Neural cell (in vitro differentiated cells): ENCODE results near the gene OR6C76. TPM values are rescaled to one million over a fixed set of nuclear protein-coding genes. Genes with fewer than 3 reads are reported as not detected.
"Not testable (repeated sequence)": the region's sequence is repeated elsewhere in the genome, so short reads cannot be mapped to it uniquely, and the experiment has no call there.

Experiments
- H2AFZ ChIP-seq: fragments of 200-600, 300-800 bp; sonication (generic), shearing (Covaris generic); 2 replicates; pipeline ENCODE4 v1.6.0; 2014; ENCODE audit warnings: low read depth, mild to moderate bottlenecking, antibody characterized with exemption, low read length, moderate library complexity
- H3F3A ChIP-seq: fragments of 200-600 bp; shearing (Covaris generic); 2 replicates; pipeline ENCODE4 v1.6.1; 2016; ENCODE audit warnings: mild to moderate bottlenecking, moderate library complexity, mixed read lengths, antibody characterized with exemption, low read length; ENCODE audit not compliant: insufficient read depth, poor library complexity, severe bottlenecking
- H3K27ac ChIP-seq: fragments of 200-600, 300-800 bp; sonication (generic), shearing (Covaris generic); 2 replicates; pipeline ENCODE4 v1.5.1; 2014; ENCODE audit warnings: mild to moderate bottlenecking, low read length, moderate library complexity
- H3K27me3 ChIP-seq: fragments of 300-800, 200-600 bp; sonication (generic), shearing (Covaris generic); 2 replicates; pipeline ENCODE4 v1.6.0; 2014; ENCODE audit warnings: mild to moderate bottlenecking, low read depth, low read length, moderate library complexity; ENCODE audit not compliant: insufficient read depth
- H3K36me3 ChIP-seq: fragments of 300-800, 200-600 bp; sonication (generic), shearing (Covaris generic); 2 replicates; pipeline ENCODE4 v1.5.1; 2014; ENCODE audit warnings: mild to moderate bottlenecking, antibody characterized with exemption, low read length, moderate library complexity; ENCODE audit not compliant: insufficient read depth
- H3K4me2 ChIP-seq: fragments of 300-800, 200-600 bp; sonication (generic), shearing (Covaris generic); 2 replicates; pipeline ENCODE4 v1.6.0; 2014; ENCODE audit warnings: mild to moderate bottlenecking, low read length
- H3K4me3 ChIP-seq: fragments of 300-800, 200-600 bp; sonication (generic), shearing (Covaris generic); 2 replicates; pipeline ENCODE4 v1.5.1; 2014; ENCODE audit warnings: mild to moderate bottlenecking, low read length, moderate library complexity
- H3K79me2 ChIP-seq: fragments of 200-600 bp; shearing (Covaris generic); replicated peaks from 2 replicates; pipeline ENCODE4 v1.6.0; 2014; ENCODE audit warnings: mild to moderate bottlenecking, low read length, moderate library complexity; ENCODE audit not compliant: insufficient read depth
- H3K9ac ChIP-seq: fragments of 300-800, 200-600 bp; sonication (generic), shearing (Covaris generic); 2 replicates; pipeline ENCODE4 v1.6.1; 2016; ENCODE audit warnings: mild to moderate bottlenecking, low read length, mixed read lengths
- H3K9me2 ChIP-seq: fragments of 200-600 bp; shearing (Covaris generic); 2 replicates; pipeline ENCODE4 v1.6.1; 2016; ENCODE audit warnings: mild to moderate bottlenecking, low read length, mixed read lengths; ENCODE audit not compliant: insufficient read depth
- H3K9me3 ChIP-seq: fragments of 200-600, 300-800 bp; sonication (generic), shearing (Covaris generic); 2 replicates; pipeline ENCODE4 v1.6.1; 2016; ENCODE audit warnings: mild to moderate bottlenecking, mixed run types, low read length, moderate library complexity, mixed read lengths
- H4K20me1 ChIP-seq: fragments of 200-600 bp; shearing (Covaris generic); 2 replicates; pipeline ENCODE4 v1.6.1; 2016; ENCODE audit warnings: mild to moderate bottlenecking, mixed run types; ENCODE audit not compliant: insufficient read depth
- EP300 ChIP-seq: fragments of 450-650 bp; conservative IDR thresholded peaks from 2 replicates; pipeline ENCODE4 v1.6.1; 2014; ENCODE audit warnings: antibody characterized with exemption, mild to moderate bottlenecking, moderate library complexity; ENCODE audit not compliant: poor library complexity, severe bottlenecking
- EZH2 ChIP-seq: fragments of 200-600, 300-800 bp; shearing (Covaris generic), sonication (generic); IDR thresholded peaks from 2 replicates; pipeline ENCODE4 v1.6.1; 2014; ENCODE audit warnings: antibody characterized with exemption, low read length, borderline replicate concordance, mild to moderate bottlenecking; ENCODE audit not compliant: insufficient read depth, poor library complexity, severe bottlenecking
- MXI1 ChIP-seq: fragments of 450-650 bp; conservative IDR thresholded peaks from 2 replicates; pipeline ENCODE4 v1.6.1; 2014; ENCODE audit warnings: antibody characterized with exemption, mild to moderate bottlenecking; ENCODE audit not compliant: poor library complexity, severe bottlenecking
- POLR2AphosphoS5 ChIP-seq: IDR thresholded peaks from 2 replicates; pipeline ENCODE4 v1.6.1; 2012
- RAD21 ChIP-seq: fragments of 450-650 bp; conservative IDR thresholded peaks from 2 replicates; pipeline ENCODE4 v1.6.1; 2014; ENCODE audit warnings: antibody characterized with exemption, mild to moderate bottlenecking, moderate library complexity
- SMC3 ChIP-seq: fragments of 450-650 bp; conservative IDR thresholded peaks from 2 replicates; pipeline ENCODE4 v1.6.1; 2014; ENCODE audit warnings: antibody characterized with exemption, mild to moderate bottlenecking, moderate library complexity; ENCODE audit not compliant: poor library complexity
- TAF1 ChIP-seq: IDR thresholded peaks from 2 replicates; pipeline ENCODE4 v1.6.1; 2012; ENCODE audit warnings: low read depth
- polyA plus RNA-seq: library from polyadenylated mRNA; depleted of rRNA; stranded (reverse); fragments of >200 nt; gene quantifications from 2 replicates; pipeline ENCODE4 v1.2.3, GENCODE V29; 2014
- TF ChIP-seq, protein P1 (sequence below): fragments of 450-650 bp; IDR thresholded peaks from 2 replicates; pipeline ENCODE4 v1.5.1; 2014; ENCODE audit warnings: antibody characterized with exemption, mild to moderate bottlenecking, moderate library complexity; ENCODE audit not compliant: poor library complexity, severe bottlenecking
- TF ChIP-seq, protein P2 (sequence below): IDR thresholded peaks from 2 replicates; pipeline ENCODE4 v1.6.1; 2012; ENCODE audit warnings: borderline replicate concordance

The OR6C76 gene
- polyA plus RNA-seq, 1 donor from 2014 or later = not detected

DNA sequence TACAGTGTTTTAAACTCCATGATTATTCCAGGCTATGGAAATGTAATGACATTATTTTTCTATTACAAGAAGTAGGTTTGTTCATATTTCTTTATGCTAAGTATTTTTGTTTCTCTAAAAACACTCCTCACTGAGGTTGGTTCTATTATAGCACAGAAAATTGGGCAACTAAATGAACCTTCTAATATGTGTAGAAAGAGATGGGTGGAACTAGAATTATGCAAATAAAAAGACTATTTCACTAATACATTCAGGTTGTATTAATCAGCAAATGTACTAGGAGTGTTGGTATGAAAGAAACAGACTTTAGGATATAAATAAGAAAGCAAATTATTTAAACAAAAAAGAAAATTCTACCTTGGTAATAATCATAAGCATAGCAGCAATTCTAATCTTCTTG, 22.8 kb downstream of the OR6C76 start:
- H3K9me3 ChIP-seq = no peaks in the 10 kb centered on the region
- no peak overlapping the region for H3K9ac ChIP-seq
- no peaks in the 10 kb centered on the region for H3K79me2 ChIP-seq
- no peak overlapping the region for H3K4me3 ChIP-seq
- no peaks in the 10 kb centered on the region for H3F3A ChIP-seq
- no peaks in the 10 kb centered on the region for H3K27me3 ChIP-seq
- no peak for TF ChIP-seq TAF1
- TF ChIP-seq SMC3 = no peak
- no peak for TF ChIP-seq EP300
- TF ChIP-seq, protein P1, sequence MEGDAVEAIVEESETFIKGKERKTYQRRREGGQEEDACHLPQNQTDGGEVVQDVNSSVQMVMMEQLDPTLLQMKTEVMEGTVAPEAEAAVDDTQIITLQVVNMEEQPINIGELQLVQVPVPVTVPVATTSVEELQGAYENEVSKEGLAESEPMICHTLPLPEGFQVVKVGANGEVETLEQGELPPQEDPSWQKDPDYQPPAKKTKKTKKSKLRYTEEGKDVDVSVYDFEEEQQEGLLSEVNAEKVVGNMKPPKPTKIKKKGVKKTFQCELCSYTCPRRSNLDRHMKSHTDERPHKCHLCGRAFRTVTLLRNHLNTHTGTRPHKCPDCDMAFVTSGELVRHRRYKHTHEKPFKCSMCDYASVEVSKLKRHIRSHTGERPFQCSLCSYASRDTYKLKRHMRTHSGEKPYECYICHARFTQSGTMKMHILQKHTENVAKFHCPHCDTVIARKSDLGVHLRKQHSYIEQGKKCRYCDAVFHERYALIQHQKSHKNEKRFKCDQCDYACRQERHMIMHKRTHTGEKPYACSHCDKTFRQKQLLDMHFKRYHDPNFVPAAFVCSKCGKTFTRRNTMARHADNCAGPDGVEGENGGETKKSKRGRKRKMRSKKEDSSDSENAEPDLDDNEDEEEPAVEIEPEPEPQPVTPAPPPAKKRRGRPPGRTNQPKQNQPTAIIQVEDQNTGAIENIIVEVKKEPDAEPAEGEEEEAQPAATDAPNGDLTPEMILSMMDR = no peak
- no peak for TF ChIP-seq MXI1
- no peak for TF ChIP-seq POLR2AphosphoS5
- TF ChIP-seq, protein P2, sequence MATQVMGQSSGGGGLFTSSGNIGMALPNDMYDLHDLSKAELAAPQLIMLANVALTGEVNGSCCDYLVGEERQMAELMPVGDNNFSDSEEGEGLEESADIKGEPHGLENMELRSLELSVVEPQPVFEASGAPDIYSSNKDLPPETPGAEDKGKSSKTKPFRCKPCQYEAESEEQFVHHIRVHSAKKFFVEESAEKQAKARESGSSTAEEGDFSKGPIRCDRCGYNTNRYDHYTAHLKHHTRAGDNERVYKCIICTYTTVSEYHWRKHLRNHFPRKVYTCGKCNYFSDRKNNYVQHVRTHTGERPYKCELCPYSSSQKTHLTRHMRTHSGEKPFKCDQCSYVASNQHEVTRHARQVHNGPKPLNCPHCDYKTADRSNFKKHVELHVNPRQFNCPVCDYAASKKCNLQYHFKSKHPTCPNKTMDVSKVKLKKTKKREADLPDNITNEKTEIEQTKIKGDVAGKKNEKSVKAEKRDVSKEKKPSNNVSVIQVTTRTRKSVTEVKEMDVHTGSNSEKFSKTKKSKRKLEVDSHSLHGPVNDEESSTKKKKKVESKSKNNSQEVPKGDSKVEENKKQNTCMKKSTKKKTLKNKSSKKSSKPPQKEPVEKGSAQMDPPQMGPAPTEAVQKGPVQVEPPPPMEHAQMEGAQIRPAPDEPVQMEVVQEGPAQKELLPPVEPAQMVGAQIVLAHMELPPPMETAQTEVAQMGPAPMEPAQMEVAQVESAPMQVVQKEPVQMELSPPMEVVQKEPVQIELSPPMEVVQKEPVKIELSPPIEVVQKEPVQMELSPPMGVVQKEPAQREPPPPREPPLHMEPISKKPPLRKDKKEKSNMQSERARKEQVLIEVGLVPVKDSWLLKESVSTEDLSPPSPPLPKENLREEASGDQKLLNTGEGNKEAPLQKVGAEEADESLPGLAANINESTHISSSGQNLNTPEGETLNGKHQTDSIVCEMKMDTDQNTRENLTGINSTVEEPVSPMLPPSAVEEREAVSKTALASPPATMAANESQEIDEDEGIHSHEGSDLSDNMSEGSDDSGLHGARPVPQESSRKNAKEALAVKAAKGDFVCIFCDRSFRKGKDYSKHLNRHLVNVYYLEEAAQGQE = no peak
- TF ChIP-seq EZH2 = no peak
- no peak for TF ChIP-seq RAD21
- H3K9me2 ChIP-seq = no peaks in the 10 kb centered on the region
- H2AFZ ChIP-seq = no peak overlapping the region
- no peak overlapping the region for H3K27ac ChIP-seq
- H3K4me2 ChIP-seq = no peak overlapping the region
- H3K36me3 ChIP-seq = no peaks in the 10 kb centered on the region
- no peaks in the 10 kb centered on the region for H4K20me1 ChIP-seq

DNA sequence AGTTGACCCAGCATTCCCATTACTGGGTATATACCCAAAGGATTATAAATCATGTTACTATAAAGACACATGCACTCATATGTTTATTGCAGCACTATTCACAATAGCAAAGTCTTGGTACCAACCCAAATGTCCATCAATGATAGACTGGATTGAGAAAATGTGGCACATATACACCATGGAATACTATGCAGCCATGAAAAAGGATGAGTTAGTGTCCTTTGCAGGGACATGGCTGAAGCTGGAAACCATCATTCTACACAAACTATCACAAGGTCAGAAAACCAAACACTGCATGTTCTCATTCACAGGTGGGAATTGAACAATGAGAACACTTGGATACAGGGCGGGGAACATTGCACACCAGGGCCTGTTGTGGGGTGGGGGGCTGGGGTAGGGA, 38.9 kb downstream of the OR6C76 start:
- not testable (repeated sequence) for H3K27ac ChIP-seq, H3K36me3 ChIP-seq, H3K9ac ChIP-seq, H2AFZ ChIP-seq, H4K20me1 ChIP-seq, H3K4me2 ChIP-seq, H3K27me3 ChIP-seq, H3K79me2 ChIP-seq, H3F3A ChIP-seq, H3K9me2 ChIP-seq, H3K4me3 ChIP-seq, H3K9me3 ChIP-seq

DNA sequence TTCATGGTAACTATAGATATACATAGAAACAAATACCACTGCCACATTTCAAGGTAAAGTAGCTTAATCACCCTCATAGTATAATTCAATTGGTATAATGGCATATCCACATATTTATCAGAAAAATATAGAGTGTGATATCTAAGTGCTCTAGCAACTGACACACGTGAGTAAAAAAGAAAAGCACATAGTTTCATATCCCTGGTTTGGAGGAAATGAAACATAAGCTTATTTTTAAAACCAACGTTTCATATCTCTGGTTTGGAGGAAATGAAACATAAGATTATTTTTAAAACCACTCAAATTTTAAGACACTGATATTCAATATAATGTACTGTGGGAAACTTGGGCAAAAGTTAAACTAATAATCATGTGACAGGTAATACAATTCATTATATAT, 41.8 kb downstream of the OR6C76 start:
- no peaks in the 10 kb centered on the region for H4K20me1 ChIP-seq
- H3K9me3 ChIP-seq = no peaks in the 10 kb centered on the region
- H3K27me3 ChIP-seq = no peaks in the 10 kb centered on the region
- no peak overlapping the region for H3K27ac ChIP-seq
- no peak overlapping the region for H3K9ac ChIP-seq
- no peaks in the 10 kb centered on the region for H3K9me2 ChIP-seq
- H2AFZ ChIP-seq = no peak overlapping the region
- H3K36me3 ChIP-seq = no peaks in the 10 kb centered on the region
- no peaks in the 10 kb centered on the region for H3F3A ChIP-seq
- no peak overlapping the region for H3K4me2 ChIP-seq
- H3K79me2 ChIP-seq = no peaks in the 10 kb centered on the region
- H3K4me3 ChIP-seq = no peak overlapping the region
- TF ChIP-seq TAF1 = no peak
- TF ChIP-seq RAD21 = no peak
- no peak for TF ChIP-seq MXI1
- TF ChIP-seq, protein P1 = no peak
- no peak for TF ChIP-seq POLR2AphosphoS5
- no peak for TF ChIP-seq EZH2
- TF ChIP-seq, protein P2 = no peak
- no peak for TF ChIP-seq SMC3
- TF ChIP-seq EP300 = no peak
